NCI-H2107 treated with DMSO at 0.1 percent for 48 hours (cell line): ENCODE results near the gene EFHC1.

ENCODE experiments used
- DNase-seq: peaks from one replicate; lab custom pipeline; 2025; ENCODE audit not compliant: unreplicated experiment; lab: John Stamatoyannopoulos, UW

Gene EFHC1

DNA sequence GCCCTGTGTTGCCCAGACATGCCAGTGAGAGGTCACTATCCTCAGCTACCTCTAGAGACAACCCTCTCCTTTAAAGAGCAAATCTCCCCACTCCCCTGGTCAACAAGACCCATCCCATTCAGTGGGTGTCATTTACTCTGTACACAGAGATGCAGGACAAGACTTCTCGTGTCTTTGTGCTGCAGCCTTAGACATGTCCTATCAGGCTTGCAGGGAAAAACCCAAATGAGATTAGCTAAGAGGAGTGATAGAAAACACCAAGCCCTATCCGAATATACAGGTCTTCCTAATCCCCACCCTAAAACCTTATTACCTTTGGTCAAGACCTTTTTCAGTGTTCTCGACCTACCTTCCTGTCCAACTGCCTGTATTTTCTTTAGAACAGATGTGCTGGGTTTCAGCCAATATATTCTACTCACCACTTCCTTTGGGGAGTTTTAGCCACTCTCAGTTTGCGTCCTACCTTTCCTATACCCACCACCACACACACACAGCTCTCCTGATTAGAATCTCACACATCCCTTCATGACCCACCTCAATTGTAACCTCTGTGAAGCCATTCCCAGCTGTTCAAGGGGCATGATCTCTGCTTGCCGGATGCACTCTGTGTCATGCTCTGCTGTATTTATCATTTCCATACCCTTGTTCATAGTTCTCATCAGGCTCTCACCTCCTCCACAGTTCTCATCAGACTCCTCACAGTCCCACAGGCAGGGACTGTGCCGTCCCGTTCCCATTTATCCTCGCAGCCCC is 117.0 kb downstream of the EFHC1 start:
- DNase-seq: no peak

DNA sequence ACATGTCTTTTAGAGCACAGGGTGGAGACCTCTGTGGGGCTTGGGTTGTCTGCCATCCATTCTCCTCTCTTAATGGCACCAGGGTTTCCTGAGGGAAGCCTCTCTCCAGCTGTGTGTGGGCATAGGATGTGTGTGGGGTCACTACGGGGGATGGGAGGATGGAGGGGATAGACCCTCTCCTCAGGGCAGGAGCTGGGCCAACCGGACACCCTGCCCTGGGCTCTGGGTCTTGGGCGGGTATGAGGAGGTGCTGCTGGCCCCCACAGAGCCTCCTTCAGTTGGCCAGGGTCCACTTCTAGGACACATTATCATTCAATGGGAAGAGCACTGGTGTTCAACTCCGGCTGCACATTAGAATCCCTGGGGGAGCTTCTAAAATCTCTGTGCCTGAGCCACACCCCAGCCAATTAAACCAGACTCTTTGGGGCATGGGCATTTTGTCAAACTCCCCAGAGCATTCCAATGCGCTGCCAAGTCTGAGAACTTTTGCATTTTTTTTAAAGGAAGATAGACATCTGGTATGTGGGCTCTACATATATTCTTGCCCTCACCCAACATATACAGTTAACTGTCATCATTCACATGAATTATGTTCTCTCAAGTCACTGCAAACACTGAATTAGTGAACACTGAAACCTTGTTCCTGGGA is 118.2 kb downstream of the EFHC1 start:
- DNase-seq: no peak

DNA sequence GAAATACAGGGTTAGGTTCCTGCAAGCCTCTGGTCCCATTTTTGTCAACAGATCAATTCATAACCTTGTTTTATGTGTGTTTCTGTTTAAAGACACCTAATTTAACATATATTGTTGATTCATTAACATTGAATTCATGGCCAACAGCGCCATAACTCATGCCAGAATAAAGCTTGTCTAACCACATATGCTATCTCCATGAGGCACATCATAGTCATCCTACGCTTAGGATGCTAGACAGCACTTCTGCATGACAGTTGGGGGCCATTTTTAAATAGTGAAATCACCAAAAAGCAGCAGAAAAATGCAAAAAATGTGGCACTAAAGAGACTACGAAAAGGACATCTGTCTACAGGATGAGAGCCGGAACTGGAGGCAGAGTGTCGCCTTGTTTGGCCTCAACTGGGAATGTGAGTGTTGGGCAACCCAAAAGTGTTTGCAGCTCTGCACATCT is 118.8 kb downstream of the EFHC1 start:
- DNase-seq: no peak

DNA sequence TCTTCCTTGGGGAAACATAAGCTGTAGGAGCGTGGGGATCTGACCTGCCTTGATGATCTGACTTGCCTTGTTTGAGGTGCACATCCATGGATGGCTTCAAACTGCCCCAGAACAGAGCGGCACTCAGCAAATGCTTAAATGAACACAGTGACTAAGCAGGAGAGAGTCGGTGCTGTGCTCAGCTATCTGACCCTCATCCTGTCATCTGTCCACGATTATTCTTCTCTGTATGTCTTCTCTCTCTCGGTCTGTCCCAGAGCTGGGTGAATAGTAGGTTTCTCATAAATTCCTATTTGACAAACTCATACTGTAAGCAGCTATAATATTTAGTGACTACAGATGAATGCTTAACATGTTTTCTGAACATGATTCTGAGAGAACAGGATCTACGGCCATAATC is 119.5 kb downstream of the EFHC1 start:
- DNase-seq: no peak

DNA sequence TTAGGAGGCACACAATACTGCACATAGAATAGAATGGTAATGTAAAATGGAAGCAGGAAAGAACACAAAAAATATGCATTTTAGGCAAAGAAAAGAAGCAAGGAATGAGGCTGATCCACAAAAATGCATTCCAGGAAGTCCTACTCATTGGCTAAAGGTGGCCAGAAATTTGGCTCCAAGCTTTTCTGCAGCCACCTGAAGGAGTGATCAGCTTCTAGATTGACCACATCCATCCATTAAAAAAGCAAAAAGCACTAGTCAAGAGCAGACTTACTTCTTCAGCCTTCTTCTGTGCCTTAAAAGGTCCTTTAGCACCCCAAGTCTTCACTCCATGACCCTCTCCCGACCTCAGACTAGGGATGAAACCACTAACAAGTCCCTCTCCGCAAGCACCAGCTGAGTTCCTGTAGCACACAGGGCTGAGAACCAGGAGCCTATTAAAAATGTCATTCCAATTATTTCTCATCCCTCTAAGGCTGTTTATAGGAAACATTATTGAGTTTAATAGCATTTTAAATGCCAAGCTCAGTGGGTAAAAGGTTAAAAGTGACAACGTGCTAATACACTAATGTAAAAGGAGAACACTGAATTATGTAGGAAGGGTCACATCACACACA is 120.3 kb downstream of the EFHC1 start:
- DNase-seq: no peak

DNA sequence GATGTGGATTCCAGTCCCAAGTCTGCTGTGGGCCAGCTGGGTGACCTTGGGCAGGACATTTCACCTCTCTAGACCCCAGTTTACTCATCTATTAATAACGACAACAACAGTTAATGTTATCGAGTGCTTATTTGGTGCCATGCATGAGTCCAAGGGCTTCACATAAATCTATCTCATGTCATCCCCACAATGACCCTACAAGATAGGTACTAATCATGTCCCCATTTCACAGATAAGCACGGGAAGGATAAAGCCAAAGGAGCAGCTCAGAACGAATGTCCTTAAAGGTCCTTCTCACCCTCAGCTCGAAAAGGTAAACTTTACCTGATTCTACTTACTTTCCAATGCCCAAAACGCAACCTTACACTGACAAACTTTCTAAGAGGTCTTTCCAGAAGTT is 121.0 kb downstream of the EFHC1 start:
- no peak for DNase-seq

DNA sequence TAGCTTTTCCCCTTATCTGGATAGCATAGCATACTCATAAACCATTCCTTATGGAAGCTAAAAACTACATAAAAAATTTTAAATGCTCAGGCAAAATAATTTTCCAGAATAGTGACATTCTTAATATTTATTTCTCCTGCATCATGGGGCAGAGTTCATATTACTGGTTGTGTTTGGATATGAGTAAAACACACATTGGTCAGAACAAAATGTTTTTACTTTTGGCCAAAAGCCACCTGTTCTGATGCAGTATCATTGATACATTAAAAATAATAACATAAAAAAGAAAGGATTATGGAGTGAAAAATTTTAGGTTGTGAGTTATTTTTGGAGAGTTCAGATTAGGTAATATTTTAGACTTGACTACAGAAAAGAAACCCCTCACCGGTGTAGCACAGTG is 123.1 kb downstream of the EFHC1 start:
- no peak for DNase-seq

DNA sequence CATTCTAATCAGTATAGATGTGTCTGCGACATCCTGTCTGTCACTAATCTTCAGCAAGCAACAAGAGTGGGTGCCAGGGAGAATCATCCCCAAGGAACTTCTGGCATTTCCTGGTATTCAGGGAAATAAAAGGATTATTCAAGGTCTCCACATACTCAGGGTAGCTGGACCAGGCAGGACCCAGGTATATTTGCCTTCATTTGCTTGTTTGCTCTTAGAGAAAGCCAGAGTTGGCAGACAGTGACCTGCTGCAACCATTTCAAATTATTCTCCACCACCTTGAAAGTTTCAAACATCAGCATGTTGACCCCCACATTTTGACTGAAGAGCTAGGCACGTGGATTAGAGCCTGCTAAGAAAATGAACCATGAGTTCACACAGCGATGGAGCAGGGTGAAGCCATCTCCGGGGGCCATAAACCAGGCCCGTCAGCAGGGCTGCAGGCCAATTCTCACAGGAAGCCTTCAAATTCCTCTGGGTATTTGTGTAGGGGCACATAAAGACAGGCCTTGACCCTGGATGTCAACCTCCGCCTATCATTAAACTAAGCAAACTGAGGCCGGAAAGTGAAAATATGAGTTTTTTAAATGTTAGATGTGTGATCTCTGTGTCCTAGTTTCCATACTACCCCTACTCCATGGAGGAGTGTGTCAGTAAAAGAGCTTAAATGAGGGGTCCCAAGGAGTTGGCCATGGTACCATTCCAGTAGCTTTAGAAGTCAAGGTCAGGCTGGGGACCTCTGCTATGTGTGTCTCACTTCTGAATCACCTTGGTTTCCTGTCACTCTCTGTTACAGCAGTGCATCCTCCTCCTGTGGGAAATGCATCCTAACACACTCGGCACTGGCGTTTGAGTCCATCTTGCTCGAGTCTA is 123.8 kb downstream of the EFHC1 start:
- DNase-seq: no peak

DNA sequence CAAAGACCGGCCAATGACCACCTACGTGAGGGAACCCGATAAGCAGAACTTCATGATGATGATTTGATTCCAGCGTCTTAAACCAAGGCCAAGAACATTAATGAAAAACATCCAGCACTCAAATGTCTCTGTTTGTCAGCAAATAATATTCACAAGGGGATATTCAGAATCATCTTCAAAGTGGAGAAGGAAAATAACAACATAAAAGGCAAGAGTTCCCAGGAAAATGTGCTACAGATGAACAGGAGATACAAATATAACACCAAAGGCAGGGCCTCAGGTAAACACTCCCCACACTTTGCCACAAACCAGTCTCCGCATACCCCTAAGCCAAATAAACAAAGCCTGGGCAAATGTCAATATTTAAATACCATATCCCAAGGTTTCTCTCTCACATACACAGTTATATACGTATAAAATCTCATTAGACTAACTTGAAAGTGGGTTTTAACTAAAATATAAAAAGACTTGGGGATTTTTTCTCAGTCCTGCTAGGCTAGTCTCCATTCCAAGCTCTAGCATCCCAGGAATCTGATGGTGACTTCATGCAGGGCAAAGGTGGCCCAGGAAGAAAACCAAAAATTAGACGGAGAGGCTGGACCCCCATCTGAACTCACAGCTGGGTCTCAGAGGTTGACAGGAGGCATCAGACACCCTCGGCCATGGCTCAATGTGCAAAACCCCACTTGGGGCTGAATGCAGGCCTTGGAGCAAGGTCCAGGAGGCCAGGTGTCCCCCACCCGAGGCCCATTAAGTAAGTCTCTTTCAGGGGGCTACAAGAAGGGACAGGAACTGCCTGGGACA is 124.7 kb downstream of the EFHC1 start:
- no peak for DNase-seq

DNA sequence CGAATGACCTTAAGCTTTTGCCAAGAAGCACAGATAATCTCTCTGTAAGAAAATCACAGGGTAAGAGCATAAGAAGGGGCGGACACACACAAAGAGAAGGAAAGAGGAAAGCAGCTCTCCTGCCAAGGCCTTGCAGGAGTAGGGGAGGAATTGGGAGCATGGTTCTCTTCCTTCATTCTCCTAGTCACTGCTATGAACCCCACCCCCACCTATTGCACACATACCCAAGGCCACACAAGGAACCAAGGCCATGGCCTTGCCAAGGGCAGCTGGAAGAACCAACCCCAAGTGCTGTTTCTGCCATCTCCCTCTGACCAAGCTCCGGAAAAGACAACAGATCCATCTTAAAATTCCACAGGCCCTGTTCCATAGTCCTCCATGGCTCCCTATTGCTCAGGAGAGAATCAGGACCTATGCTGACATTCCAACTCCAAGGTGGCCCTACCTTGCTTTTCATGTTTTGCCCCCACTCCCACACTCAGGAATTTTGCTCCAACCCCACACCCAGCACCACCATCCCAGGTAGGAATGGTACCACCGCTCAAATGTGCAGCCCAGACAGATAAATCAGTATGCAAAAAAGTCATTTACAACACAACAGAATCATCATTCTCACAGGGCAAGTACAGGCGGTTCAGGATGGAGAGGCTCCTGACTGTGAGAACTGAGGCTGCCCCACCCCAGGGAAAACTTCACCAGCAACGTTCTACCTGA is 125.4 kb downstream of the EFHC1 start:
- no peak for DNase-seq

DNA sequence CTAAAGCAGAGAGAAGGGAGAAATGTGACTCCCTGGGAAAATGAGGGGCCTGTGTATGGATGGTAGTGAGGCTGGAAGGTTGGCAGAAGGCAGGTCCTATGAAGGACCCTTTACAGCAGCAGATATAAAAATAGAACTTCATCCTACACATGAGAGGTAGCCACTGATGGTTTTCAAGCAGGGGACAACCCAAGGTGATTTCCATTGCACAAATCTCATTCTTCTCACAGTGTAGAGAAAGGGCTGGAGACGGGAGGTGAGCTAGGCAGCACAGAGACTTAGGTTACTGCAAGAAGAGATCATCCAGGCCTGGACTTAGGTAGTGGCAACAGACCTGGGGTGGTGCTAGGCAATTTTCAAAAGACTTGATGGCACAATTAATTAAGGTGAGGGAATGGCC is 126.0 kb downstream of the EFHC1 start:
- no peak for DNase-seq

DNA sequence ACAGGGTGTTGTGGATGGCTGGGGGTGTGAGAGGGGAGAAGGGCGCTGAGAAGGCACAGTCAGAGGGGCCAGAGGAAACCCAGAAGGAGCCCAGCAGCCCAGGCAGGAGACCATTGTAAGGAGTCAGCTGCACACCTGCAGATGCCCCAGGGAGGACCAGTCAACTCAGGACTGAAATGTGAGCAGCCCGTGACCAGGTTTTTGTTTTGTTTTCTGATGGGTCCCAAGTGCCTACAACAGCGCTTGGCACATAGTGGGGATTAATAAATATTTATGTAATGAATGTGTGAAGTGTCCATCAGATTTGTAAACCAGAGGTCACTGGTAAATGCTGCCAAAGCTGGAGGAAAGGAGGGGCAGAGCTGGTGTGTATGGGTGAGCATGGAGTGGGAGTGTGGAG is 126.5 kb downstream of the EFHC1 start:
- DNase-seq: no peak

DNA sequence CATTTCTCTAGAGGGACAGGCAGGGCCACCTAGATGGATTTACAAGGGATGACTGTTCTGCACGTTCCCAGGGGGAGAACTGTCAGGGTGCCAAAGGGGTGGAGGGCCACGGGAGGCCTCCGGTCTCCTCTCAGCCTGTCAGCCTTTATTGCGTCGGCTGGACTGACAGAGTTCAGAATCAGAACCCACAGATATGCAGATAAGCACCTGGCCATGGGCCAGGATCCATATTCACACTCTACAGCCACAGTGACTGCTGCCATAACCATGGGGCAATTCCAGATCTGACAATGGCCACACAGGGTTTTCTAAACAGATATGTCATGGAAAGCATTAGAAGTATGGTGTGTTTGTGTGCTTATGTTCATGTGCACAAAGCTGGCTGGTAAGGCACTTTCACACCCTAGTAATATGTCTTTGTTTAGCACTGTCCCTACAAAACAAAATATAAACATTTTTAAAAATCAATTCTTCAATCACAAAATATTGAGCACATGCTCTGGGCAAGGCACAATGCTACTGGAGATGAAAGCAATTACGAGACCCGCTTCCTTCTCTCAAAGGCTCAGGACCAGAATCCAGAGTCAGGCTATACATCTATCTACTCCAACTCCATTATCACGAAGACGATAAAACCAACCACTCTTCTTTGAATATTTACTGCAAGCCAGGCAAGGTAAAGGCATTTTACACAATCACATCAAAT is 127.7 kb downstream of the EFHC1 start:
- no peak for DNase-seq

DNA sequence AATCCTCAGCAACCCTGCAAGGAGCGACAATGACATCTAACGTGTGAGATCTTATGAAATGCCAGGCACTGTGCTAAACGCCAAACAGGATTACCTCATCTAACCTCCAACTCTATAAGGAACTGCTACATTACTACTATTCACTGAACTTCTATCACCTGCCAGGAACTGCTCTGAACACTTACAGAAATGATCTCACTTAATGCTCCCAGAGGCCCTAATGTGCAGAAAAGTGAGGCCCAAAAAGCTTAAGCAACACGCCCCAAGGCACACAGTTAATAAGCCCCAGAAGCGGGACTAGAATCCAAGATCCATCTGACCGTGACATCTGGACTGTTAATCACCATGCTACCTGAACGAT is 128.2 kb downstream of the EFHC1 start:
- DNase-seq: no peak

DNA sequence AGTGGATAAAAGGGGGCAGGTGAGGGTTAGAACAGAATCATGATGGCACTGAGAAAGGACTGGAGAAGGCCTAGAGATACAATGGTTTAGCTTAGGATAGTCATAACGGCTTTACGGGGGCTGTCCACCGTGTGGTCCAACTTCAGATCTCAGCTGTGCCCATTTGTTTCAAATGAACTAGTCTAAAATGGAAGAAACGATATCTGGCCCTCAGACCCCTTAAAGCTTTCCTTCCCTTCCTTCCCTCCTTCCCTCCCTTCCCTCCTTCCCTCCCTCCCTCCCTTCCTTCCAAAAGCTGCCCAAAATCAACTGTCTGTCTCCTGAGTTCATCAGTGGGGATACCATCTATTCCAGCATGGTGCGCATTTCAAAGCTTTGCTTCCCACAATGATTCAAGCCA is 128.9 kb downstream of the EFHC1 start:
- DNase-seq: no peak

DNA sequence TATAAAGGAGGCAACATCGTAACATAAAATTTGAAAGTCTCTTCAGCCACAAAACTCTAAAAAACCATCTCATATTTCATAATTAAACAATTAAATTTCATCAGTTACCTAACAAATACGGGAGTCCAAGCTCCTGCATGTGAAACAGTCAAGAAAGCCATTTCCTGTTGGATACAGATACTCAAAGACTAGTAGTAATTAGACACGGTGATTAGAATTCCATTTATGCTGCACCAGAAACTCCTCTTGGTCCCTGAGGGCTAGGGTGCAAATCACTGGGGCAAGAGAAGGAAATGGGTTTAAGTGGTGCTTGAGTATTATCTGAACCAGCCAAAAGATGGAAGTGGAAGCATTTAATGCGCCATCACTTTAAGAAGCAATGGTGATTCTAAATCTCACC is 129.3 kb downstream of the EFHC1 start:
- no peak for DNase-seq

DNA sequence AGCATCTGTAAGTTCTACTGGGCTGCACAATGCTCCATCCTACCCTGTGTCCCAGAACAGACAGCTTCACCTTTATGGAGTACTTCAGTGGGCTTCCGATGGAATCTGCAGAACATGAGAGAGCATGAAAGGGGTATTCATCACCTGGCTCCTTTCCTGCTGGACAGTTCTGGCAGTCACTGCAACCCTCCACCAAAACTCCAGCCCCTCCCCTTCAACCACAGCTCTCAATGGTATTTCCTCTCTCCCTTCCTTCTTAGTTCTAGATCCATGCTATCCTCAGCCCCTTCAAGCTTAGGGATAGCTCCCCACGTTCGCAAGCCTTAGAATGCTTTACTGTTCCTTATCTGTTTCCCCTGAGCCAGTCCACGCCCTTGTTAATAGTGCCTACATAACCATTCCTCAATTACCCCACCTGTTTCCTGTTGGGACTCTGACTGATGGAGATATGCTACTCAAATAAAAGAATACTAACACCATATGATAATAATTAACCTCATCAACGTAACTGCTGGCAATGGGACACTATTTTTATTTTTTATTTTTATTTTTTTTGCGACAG is 130.0 kb downstream of the EFHC1 start:
- no peak for DNase-seq

DNA sequence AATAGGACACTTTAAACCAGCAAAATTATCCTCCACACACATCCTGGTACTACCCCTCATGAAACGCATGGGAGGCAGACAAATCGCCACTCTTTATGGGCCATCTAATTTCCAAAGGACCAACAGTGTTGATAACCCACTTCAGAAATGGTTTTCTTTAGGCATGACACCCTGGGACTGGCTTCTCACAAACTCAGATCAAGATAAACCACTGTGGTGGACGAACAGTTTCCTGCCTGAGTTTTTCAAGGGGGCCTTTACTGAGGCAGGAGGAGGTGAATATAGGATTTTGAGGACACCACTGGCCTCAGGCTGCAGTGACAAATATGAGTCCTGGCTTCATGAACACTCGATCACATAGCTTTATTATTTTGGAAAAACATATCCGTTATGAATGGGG is 130.7 kb downstream of the EFHC1 start:
- no peak for DNase-seq
